Small intestine (tissue), 7 donors: ENCODE data around the gene FUBP1. TPM values are rescaled to one million over a fixed set of nuclear protein-coding genes. Genes with fewer than 3 reads are reported as not detected.
"Not testable (repeated sequence)": the region's sequence is repeated elsewhere in the genome, so short reads cannot be mapped to it uniquely, and the experiment has no call there.

Experiments used
- DNase-seq, 2 donors: peaks; one replicate each; pipeline versions ENCODE4 v3.0.0 to v3.0.0-alpha.2; 2013
- FAIRE-seq: peaks from 2 replicates; lab custom pipeline; 2012; peaks lifted over from hg19 to GRCh38; lab: Jason Lieb, UNC
- H3K27ac ChIP-seq, 3 donors: one replicate each; pipeline ENCODE4 v1.5.1; 2013; ENCODE audit warnings: low read length in 2 of 3, mild to moderate bottlenecking in 2 of 3, control low read depth in 1 of 3, inconsistent platforms in 1 of 3, low read depth in 1 of 3, moderate library complexity in 1 of 3
- H3K27me3 ChIP-seq, 3 donors: one replicate each; pipeline ENCODE4 v1.6.1; 2013; ENCODE audit warnings: low read length in 3 of 3, inconsistent platforms in 1 of 3; ENCODE audit not compliant: control insufficient read depth in 3 of 3, insufficient read depth in 3 of 3
- H3K36me3 ChIP-seq, 3 donors: one replicate each; pipeline ENCODE4 v1.6.1; 2013; ENCODE audit warnings: low read length in 3 of 3, inconsistent platforms in 1 of 3, low read depth in 1 of 3, mild to moderate bottlenecking in 1 of 3, moderate library complexity in 1 of 3; ENCODE audit not compliant: control insufficient read depth in 3 of 3, insufficient read depth in 2 of 3
- H3K4me1 ChIP-seq, 3 donors: one replicate each; pipeline ENCODE4 v1.6.1; 2013; ENCODE audit warnings: low read length in 2 of 3, inconsistent platforms in 1 of 3, low read depth in 1 of 3, mild to moderate bottlenecking in 1 of 3, moderate library complexity in 1 of 3; ENCODE audit not compliant: control insufficient read depth in 3 of 3, insufficient read depth in 2 of 3
- H3K4me3 ChIP-seq, 3 donors: one replicate each; pipeline ENCODE4 v1.5.1; 2013; ENCODE audit warnings: low read length in 3 of 3, control low read depth in 1 of 3, inconsistent platforms in 1 of 3, low read depth in 1 of 3, mild to moderate bottlenecking in 1 of 3, moderate library complexity in 1 of 3
- H3K9me3 ChIP-seq, 2 donors: one replicate each; pipeline ENCODE4 v1.6.1; 2013; ENCODE audit warnings: low read depth in 1 of 2, low read length in 1 of 2; ENCODE audit not compliant: control insufficient read depth in 2 of 2, insufficient read depth in 1 of 2
- WGBS, 3 donors: extraction: QIAGEN DNeasy Blood & Tissue Kit; methylation state at CpG; one replicate each; pipeline ENCODE4 v1.1.7; 2013; 5-methylcytosine and 5-hydroxymethylcytosine counted together
- polyA plus RNA-seq, 4 donors: library from polyadenylated mRNA; stranded (reverse) in 3 of 4; unstranded in 1 of 4; fragments of 200-250 nt in 3 of 4; fragments of 120-200 nt in 1 of 4; gene quantifications; one replicate each; pipeline versions ENCODE4 v1.2.1 to v1.2.3, GENCODE V29; 2013
- donor health status: healthy with polysubstance abuse.
- donor health status: control.
- donor health status: control.
- donor health status: Bipolar disorder and iron deficiency.
- donor health status: healthy.

The FUBP1 gene
- polyA plus RNA-seq, 4 donors: 21.9 to 202 (median 35.9) TPM

DNA sequence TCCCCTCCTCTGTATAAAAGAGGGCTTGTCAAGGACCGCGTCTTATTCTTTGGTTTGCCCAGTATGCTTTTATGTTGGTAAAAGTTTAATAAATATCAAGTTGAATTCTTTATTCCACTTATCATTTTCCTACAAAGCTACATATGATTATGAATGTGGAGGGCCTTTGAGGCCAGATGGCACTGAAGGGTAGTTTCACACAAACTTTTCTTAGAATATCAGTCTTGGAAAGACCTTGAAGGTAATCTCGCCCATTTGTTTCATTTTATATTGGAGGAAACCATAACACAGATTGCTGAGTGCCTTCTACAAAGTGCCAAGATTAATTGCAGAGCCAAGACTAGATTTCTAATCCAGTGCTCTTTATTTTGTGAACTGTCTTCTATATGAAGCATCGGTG is 5.8 kb upstream of the FUBP1 start:
- Histone ChIP-seq H3K27ac (no peak overlapping the region), H3K36me3 (peaks cover 0 to 3% (median 2%) of the 10 kb centered on the region in 3 donors), H3K4me3 (no peak overlapping the region), H3K4me1 (peaks cover 0 to 10% (median 2%) of the 10 kb centered on the region in 3 donors), H3K9me3 (no peaks in the 10 kb centered on the region), H3K27me3 (no peaks in the 10 kb centered on the region)
- FAIRE-seq: no peak
- no peak for DNase-seq
- 92 to 96% (median 93%) methylated on average over 4 of the region's 4 CpGs for WGBS, 3 donors

DNA sequence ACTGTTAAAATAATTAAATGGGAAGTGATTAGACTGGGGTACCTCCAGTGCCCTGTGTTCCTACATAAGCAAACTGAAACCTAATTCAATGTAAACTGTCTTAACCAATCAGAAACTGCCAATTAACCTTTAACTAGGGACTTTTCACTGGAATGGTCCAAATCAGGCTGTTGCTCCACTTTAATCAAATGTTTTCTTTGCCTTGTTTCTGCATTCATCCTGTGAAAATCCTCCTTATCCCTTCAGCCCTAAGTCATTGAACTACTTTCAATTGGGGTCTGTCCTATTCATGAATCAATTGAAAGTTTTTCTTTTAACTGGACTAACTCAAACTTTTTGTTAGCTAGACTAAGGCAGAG is 5.1 kb upstream of the FUBP1 start:
- FAIRE-seq (no peak), DNase-seq (no peak)
- H3K27me3 ChIP-seq: no peaks in the 10 kb centered on the region
- no peaks in the 10 kb centered on the region for H3K9me3 ChIP-seq
- H3K4me1 ChIP-seq: peaks cover 0 to 10% (median 2%) of the 10 kb centered on the region in 3 donors
- peaks cover 0 to 3% (median 2%) of the 10 kb centered on the region in 3 donors for H3K36me3 ChIP-seq
- peak overlapping the region in 1 of 3 donors; percentile 80 for H3K27ac ChIP-seq
- H3K4me3 ChIP-seq: no peak overlapping the region

DNA sequence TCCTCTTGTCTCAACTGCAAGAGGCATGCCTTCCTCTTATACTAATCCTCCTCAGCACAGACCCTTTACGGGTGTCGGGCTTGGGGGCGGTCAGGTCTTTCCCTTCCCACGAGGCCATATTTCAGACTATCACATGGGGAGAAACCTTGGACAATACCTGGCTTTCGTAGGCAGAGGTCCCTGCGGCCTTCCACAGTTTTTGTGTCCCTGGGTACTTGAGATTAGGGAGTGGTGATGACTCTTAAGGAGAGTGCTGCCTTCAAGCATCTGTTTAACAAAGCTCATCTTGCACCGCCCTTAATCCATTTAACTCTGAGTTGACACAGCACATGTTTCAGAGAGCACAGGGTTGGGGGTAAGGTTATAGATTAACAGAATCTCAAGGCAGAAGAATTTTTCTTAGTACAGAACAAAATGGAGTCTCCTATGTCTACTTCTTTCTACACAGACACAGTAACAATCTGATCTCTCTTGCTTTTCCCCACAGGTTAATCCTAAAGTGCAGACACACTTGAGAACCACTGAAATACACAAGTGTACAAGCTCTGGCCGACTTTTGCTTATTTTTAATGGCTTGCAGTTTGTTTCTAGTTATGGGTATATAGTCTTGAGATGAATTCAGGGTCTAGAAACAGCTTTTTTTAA is 4.6 kb upstream of the FUBP1 start:
- H3K27ac ChIP-seq: peak overlapping the region in 1 of 3 donors; percentile 80
- H3K36me3 ChIP-seq, FAIRE-seq, H3K4me1 ChIP-seq, H3K9me3 ChIP-seq, H3K4me3 ChIP-seq, H3K27me3 ChIP-seq: not testable (repeated sequence)
- 66 to 78% (median 69%) methylated on average over 8 of the region's 8 CpGs for WGBS, 3 donors
- DNase-seq: peak in 1 of 2 donors; percentile 38

DNA sequence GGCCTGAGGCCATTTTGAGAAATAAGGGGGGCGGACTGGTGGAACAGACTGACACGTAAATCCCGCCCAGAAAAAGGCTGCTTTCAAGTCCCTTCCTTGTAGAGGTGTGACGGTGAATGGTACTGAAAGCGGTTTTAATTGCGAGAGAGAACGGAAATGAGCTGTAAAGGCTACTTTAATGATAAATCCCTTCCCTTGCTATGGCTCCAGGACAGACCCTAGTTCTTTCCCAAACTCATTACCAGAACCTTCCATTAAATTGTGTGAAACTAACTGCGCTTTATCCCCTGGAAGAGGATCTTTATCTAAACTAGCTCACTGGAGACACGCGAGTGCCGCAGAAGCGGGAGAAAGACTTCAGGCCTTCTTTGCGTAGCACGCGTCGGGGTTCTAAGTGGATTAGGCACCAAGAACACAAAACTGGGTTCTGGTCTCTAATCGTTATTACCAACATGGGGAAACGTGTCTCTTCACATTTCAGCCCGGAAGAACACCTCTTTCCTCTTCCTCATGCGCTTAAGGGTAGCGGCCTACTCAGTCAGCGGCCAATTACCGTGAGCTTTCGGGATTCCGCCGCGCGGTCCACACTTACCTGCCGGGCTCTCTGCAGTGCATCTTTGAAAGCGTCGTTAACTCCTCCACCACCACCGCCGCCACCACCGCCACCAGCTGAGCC is 441 bp downstream of the FUBP1 start:
- H3K9me3 ChIP-seq: no peaks in the 10 kb centered on the region
- no peaks in the 10 kb centered on the region for H3K27me3 ChIP-seq
- peaks cover 0 to 6% (median 4%) of the 10 kb centered on the region in 3 donors for H3K4me1 ChIP-seq
- DNase-seq (peak; percentile 87 to 91), FAIRE-seq (no peak)
- 0 to 1% (median 0%) methylated on average over 34 of the region's 34 CpGs for WGBS, 3 donors
- H3K27ac ChIP-seq: peak overlapping the region; percentile 97 to 100 (median 98)
- peak overlapping the region; percentile 59 to 79 (median 78) for H3K4me3 ChIP-seq
- H3K36me3 ChIP-seq: peaks cover 0 to 12% (median 2%) of the 10 kb centered on the region in 3 donors

DNA sequence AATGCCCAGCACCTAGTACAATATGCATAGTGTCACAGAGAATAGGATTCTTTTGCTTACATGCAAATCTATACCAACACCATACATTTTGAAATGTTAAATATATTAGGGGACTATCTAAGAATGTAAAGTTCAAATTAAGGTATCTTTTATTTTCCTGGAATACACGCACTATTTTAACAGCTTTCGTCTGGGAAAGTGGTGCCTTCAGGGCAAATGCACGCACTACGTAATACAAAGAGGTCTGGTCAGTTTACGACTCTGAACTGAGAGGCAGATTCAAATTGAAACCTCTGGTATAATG is 931 bp downstream of the FUBP1 start:
- Histone ChIP-seq H3K27me3 (no peaks in the 10 kb centered on the region), H3K4me3 (peak overlapping the region; percentile 59 to 79 (median 78)), H3K27ac (peak overlapping the region; percentile 97 to 100 (median 98)), H3K9me3 (no peaks in the 10 kb centered on the region), H3K4me1 (peaks cover 0 to 6% (median 4%) of the 10 kb centered on the region in 3 donors), H3K36me3 (peaks cover 0 to 15% (median 2%) of the 10 kb centered on the region in 3 donors)
- no peak for DNase-seq
- WGBS, 3 donors: 0% methylated on average over 5 of the region's 5 CpGs
- FAIRE-seq: no peak

DNA sequence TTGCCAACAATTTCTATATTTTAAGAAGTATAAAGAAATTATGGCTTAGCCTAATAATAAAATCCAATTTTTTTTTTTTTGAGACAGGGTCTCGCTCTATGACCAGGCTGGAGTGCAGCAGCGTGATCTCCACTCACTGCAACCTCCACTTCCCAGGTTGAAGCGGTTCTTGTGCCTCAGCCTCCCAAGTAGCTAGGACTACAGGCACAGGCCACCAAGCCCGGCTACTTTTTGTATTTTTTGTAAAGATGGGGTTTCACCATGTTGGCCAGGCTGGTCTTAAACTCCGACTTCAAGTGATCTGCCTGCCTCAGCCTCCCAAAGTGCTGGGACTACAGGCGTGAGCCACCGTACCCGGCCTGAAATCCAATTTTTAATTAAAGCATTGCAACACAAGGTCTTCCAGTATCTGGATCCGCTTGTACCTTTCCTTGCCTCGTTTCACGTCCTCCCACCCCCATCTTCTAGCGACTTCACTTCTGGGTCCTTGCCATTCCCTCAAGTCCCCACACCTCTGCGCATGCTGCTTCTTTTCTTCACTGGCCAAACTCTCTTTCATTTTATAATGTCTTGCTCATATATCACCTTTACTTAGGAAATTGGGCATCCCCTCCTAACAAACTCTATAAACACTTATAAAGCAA is 2.3 kb downstream of the FUBP1 start:
- Histone ChIP-seq H3K9me3 (no peaks in the 10 kb centered on the region), H3K27me3 (no peaks in the 10 kb centered on the region), H3K36me3 (peaks cover 0 to 18% (median 2%) of the 10 kb centered on the region in 3 donors), H3K4me1 (peaks cover 0 to 6% (median 4%) of the 10 kb centered on the region in 3 donors), H3K4me3 (peak overlapping the region in 2 of 3 donors; percentile 78 to 79), H3K27ac (peak overlapping the region in 1 of 3 donors; percentile 9)
- WGBS, 3 donors: 25 to 43% (median 30%) methylated on average over 13 of the region's 13 CpGs
- FAIRE-seq (no peak), DNase-seq (peak in 1 of 2 donors; percentile 13)

DNA sequence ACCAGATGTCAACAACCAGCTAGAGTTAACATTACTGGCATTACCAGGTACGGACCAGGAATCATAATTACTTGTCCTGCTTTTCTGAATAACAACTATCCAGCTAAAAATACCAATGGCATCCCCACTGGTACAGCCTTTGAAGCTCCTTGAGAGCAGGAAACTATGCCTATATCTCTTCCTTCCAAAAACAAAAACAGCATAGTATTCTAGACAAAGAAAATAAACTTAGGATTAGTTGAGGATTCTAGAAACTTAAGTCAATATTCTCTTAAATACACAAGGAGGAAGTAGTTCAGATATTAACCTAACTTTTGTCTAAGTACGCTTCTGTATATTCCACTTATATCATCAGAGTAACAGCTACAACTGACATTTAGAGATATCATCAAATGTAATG is 3.0 kb downstream of the FUBP1 start:
- Histone ChIP-seq H3K4me3 (peak overlapping the region in 2 of 3 donors; percentile 17 to 35), H3K36me3 (peaks cover 0 to 15% (median 2%) of the 10 kb centered on the region in 3 donors), H3K4me1 (peaks cover 0 to 6% (median 6%) of the 10 kb centered on the region in 3 donors), H3K9me3 (no peaks in the 10 kb centered on the region), H3K27me3 (no peaks in the 10 kb centered on the region), H3K27ac (no peak overlapping the region)
- peak; percentile 11 for DNase-seq
- FAIRE-seq: no peak
- 10 to 19% (median 14%) methylated on average over 2 of the region's 2 CpGs for WGBS, 3 donors

DNA sequence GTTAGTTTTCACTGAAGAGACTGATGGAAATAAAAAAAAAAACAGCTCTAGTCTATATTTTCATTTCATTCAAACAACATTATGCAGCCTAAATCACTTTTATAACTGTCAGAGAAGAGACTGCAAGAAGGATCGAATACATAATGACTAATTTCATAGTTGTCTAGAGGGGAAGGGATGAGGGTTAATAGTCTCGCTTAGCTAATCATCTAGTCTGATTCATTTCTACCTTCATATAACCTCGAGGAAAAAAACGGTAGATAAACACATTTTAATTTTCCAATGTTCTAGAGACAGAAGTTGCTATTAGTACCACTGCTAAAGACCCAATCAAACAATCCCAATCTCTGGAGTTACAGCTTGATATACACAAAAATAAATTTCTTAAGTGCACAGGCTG is 3.5 kb downstream of the FUBP1 start:
- Histone ChIP-seq H3K27ac (no peak overlapping the region), H3K4me3 (peak overlapping the region in 2 of 3 donors; percentile 17 to 35), H3K27me3 (no peaks in the 10 kb centered on the region), H3K36me3 (peaks cover 1 to 15% (median 2%) of the 10 kb centered on the region in 3 donors), H3K9me3 (no peaks in the 10 kb centered on the region), H3K4me1 (peaks cover 0 to 10% (median 3%) of the 10 kb centered on the region in 3 donors)
- FAIRE-seq (no peak), DNase-seq (peak in 1 of 2 donors; percentile 9)
- WGBS, 3 donors: 3 to 14% (median 7%) methylated on average over 4 of the region's 4 CpGs
